Progenitor cell of endocrine pancreas (in vitro differentiated cells): ENCODE measurements around the gene RAF1. TPM values are rescaled to one million over a fixed set of nuclear protein-coding genes. Genes with fewer than 3 reads are reported as not detected.

Experiments used
- DNase-seq: peaks from one replicate; pipeline ENCODE4 v3.0.0; 2021; ENCODE audit warnings: low spot score; ENCODE audit not compliant: unreplicated experiment
- H3K27ac Mint-ChIP-seq: 2 replicates; pipeline ENCODE4 v1.8.0; 2021; ENCODE audit warnings: mild to moderate bottlenecking, moderate library complexity, mixed read lengths
- H3K27me3 Mint-ChIP-seq: 2 replicates; pipeline ENCODE4 v1.8.0; 2021; ENCODE audit warnings: mixed read lengths
- H3K36me3 Mint-ChIP-seq: 2 replicates; pipeline ENCODE4 v1.8.0; 2022; ENCODE audit warnings: mixed read lengths; ENCODE audit not compliant: insufficient read depth
- H3K4me1 Mint-ChIP-seq: 2 replicates; pipeline ENCODE4 v1.8.0; 2021; ENCODE audit warnings: low read depth, mixed read lengths
- H3K4me3 Mint-ChIP-seq: 2 replicates; pipeline ENCODE4 v1.8.0; 2021; ENCODE audit warnings: low read depth, mild to moderate bottlenecking, moderate library complexity, mixed read lengths
- H3K9me3 Mint-ChIP-seq: 2 replicates; pipeline ENCODE4 v1.8.0; 2021; ENCODE audit warnings: low read depth, mixed read lengths
- total RNA-seq: library from RNA; stranded (reverse); gene quantifications from 2 replicates; pipeline ENCODE4 v1.2.1, GENCODE V29; 2021
- TF ChIP-seq, protein P1 (sequence below): fragments of 200-600 bp; sonication (generic); IDR thresholded peaks from one replicate; pipeline ENCODE4 v1.5.0; 2021; ENCODE audit warnings: antibody characterized with exemption, mild to moderate bottlenecking; ENCODE audit not compliant: unreplicated experiment

RAF1 gene
- total RNA-seq, 1 donor from 2014 or later = 135 TPM

DNA sequence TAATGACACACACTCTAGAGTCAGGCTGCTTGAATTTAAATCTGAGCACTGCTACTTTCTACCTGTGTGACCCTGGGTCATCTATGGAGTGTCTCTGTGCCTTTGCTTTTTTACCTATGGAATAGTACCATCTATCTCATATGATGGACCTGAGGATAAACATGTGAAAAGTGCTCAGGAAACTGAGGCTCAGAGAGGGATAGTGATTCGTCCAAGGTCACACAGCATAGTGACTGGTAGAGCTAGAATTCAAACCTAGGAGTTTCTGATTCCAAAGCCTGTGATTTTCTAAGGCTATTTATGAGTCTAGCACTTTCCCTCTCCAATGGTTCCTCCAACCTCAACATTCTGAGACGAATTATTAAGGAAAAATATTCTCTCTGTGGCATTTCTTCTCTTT, 32.0 kb upstream of the RAF1 start:
- no peak overlapping the region for H3K27ac Mint-ChIP-seq
- H3K4me3 Mint-ChIP-seq = no peak overlapping the region
- no peaks in the 10 kb centered on the region for H3K27me3 Mint-ChIP-seq
- H3K4me1 Mint-ChIP-seq = peaks cover 1% of the 10 kb centered on the region
- no peaks in the 10 kb centered on the region for H3K36me3 Mint-ChIP-seq
- no peaks in the 10 kb centered on the region for H3K9me3 Mint-ChIP-seq
- DNase-seq = no peak
- TF ChIP-seq, protein P1, sequence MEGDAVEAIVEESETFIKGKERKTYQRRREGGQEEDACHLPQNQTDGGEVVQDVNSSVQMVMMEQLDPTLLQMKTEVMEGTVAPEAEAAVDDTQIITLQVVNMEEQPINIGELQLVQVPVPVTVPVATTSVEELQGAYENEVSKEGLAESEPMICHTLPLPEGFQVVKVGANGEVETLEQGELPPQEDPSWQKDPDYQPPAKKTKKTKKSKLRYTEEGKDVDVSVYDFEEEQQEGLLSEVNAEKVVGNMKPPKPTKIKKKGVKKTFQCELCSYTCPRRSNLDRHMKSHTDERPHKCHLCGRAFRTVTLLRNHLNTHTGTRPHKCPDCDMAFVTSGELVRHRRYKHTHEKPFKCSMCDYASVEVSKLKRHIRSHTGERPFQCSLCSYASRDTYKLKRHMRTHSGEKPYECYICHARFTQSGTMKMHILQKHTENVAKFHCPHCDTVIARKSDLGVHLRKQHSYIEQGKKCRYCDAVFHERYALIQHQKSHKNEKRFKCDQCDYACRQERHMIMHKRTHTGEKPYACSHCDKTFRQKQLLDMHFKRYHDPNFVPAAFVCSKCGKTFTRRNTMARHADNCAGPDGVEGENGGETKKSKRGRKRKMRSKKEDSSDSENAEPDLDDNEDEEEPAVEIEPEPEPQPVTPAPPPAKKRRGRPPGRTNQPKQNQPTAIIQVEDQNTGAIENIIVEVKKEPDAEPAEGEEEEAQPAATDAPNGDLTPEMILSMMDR = no peak

DNA sequence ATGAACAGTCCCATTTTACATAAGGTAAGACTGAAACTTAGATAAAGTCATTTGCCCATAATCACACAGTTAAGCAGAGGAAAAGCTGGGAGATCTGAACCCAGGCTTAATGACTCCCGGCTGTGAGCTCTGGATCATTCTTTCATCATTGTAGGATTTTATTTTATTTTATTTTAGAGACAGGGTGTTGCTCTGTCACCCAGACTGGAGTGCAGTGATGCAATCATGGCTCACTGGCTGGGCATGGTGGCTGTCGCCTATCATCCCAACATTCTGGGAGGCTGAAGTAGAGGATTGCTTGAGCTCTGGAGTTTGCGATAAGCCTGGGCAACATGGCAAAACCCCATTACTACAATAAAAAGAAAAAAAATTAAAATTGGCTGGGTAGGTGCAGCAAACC, 31.2 kb upstream of the RAF1 start:
- Mint-ChIP-seq H3K9me3 (no peaks in the 10 kb centered on the region), H3K27ac (no peak overlapping the region), H3K36me3 (no peaks in the 10 kb centered on the region), H3K27me3 (no peaks in the 10 kb centered on the region), H3K4me1 (peaks cover 1% of the 10 kb centered on the region), H3K4me3 (no peak overlapping the region)
- no peak for DNase-seq
- TF ChIP-seq, protein P1 = no peak

DNA sequence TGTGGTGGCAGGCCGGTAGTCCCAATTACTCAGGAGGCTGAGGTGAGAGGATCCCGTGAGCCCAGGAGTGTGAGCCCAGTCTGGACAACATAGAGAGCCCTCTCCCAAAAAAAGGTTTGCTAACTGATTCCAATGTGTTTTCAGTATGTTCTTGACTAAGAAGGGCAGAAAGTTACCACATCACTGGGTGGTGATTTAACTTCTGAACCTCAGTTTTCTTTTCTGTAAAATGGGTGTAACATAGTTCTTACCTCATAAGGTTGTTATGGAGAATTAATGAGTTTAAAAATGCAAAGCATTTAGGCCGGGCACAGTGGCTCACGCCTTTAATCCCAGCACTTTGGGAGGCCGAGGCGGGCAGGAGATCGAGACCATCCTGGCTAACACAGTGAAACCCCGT, 28.5 kb upstream of the RAF1 start:
- H3K4me3 Mint-ChIP-seq = no peak overlapping the region
- TF ChIP-seq, protein P1 = no peak
- H3K4me1 Mint-ChIP-seq = peaks cover 1% of the 10 kb centered on the region

DNA sequence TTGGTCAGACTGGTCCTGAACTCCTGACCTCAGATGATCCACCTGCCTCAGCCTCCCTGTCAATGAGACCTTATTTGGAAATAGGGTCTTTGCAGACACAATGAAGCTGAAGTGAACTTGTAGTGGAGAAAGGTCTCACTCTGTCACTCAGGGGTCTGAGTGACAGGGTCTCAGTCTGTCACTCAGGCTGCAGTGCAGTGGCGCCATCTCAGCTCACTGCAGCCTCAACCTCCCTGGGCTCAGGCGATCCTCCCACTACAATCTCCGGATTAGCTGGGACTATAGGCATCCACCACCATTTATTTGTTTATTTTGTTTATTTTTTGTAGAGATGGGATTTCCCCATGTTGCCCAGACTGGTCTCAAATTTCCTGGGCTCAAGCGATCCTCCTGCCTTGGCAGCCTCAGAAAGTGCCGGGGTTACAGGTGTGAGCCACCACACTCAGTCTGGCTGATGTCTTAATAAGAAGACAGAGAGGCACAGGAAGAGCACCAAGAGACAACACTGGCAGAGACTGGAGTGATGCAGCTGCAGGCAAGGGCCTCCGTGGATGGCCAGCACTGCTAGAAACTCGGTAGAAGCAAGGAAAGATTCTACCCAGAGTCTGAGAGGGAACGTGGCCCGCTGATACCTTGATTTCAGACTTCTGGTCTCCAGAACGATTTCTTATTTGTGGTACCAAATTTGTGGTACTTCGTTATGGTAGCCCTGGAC, 26.2 kb upstream of the RAF1 start:
- TF ChIP-seq, protein P1 = no peak
- peaks cover 1% of the 10 kb centered on the region for H3K4me1 Mint-ChIP-seq
- no peak overlapping the region for H3K4me3 Mint-ChIP-seq
- no peaks in the 10 kb centered on the region for H3K9me3 Mint-ChIP-seq
- no peak for DNase-seq
- H3K27ac Mint-ChIP-seq = no peak overlapping the region
- no peaks in the 10 kb centered on the region for H3K27me3 Mint-ChIP-seq
- no peaks in the 10 kb centered on the region for H3K36me3 Mint-ChIP-seq

More for the DNA sequence above, 28.5 kb upstream of the RAF1 start:
- H3K27ac Mint-ChIP-seq = no peak overlapping the region
- no peaks in the 10 kb centered on the region for H3K9me3 Mint-ChIP-seq
- DNase-seq = no peak
- no peaks in the 10 kb centered on the region for H3K27me3 Mint-ChIP-seq
- H3K36me3 Mint-ChIP-seq = no peaks in the 10 kb centered on the region

DNA sequence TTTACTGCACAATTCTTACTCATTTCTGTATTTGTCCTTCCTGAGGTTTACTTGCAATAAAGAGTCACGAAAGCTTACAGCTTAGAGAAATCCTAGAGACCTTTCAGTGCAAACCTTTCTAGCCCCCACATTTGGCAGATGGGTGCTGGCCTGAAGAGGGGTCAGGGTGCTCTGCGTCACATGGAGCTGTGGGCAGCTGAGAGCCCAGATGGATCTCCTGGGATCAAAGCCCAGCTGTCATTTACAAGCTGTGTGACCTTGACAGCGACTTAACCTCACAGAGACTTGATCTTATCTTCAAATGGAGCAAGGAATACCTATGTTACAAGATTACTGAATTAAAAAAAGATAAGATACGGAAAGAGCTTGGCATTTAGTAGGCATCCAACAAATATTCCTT, 24.0 kb upstream of the RAF1 start:
- no peak overlapping the region for H3K27ac Mint-ChIP-seq
- DNase-seq = no peak
- H3K36me3 Mint-ChIP-seq = no peaks in the 10 kb centered on the region
- peaks cover 1% of the 10 kb centered on the region for H3K4me1 Mint-ChIP-seq
- no peaks in the 10 kb centered on the region for H3K27me3 Mint-ChIP-seq
- no peak overlapping the region for H3K4me3 Mint-ChIP-seq
- TF ChIP-seq, protein P1 = no peak
- H3K9me3 Mint-ChIP-seq = no peaks in the 10 kb centered on the region
